GM19395 (cell line): ENCODE measurements around the gene SMLR1.

ENCODE experiments used
- ATAC-seq: cut with Tn5 transposase; IDR thresholded peaks from one replicate; pipeline ENCODE4 v1.9.1; 2021; ENCODE audit warnings: mild to moderate bottlenecking, moderate library complexity; ENCODE audit not compliant: unreplicated experiment

SMLR1 gene

GRCh38 chr6:130849594-130849993 is 22.4 kb downstream of the SMLR1 start:
- ATAC-seq, result no peak

GRCh38 chr6:130851026-130851425 is 23.8 kb downstream of the SMLR1 start:
- no peak for ATAC-seq

- ATAC-seq, result no peak
These were observed 25.8 kb downstream of the SMLR1 start for GRCh38 chr6:130852844-130853554.

GRCh38 chr6:130853555-130854183 is 26.5 kb downstream of the SMLR1 start:
- no peak for ATAC-seq

GRCh38 chr6:130858054-130858453 is 30.8 kb downstream of the SMLR1 start:
- ATAC-seq, result no peak

GRCh38 chr6:130858498-130859160 is 31.4 kb downstream of the SMLR1 start:
- no peak for ATAC-seq

GRCh38 chr6:130859161-130859867 is 32.1 kb downstream of the SMLR1 start:
- ATAC-seq, result no peak

- ATAC-seq, result no peak
These were observed 35.2 kb downstream of the SMLR1 start for GRCh38 chr6:130862370-130862769.

- no peak for ATAC-seq
These were observed 36.4 kb downstream of the SMLR1 start for GRCh38 chr6:130863415-130864230.

- no peak for ATAC-seq
These were observed 37.1 kb downstream of the SMLR1 start for GRCh38 chr6:130864344-130864743.

GRCh38 chr6:130865793-130866192 is 38.6 kb downstream of the SMLR1 start:
- no peak for ATAC-seq

- ATAC-seq, result no peak
These were observed 42.5 kb downstream of the SMLR1 start for GRCh38 chr6:130869681-130870080.

- ATAC-seq, result no peak
These were observed 43.1 kb downstream of the SMLR1 start for GRCh38 chr6:130870179-130870880.

- peak; percentile 85 for ATAC-seq
These were observed 45.3 kb downstream of the SMLR1 start for GRCh38 chr6:130872250-130873095.

GRCh38 chr6:130873746-130874145 is 46.5 kb downstream of the SMLR1 start:
- no peak for ATAC-seq

GRCh38 chr6:130879826-130880225 is 52.6 kb downstream of the SMLR1 start:
- no peak for ATAC-seq

- ATAC-seq, result no peak
These were observed 55.2 kb downstream of the SMLR1 start for GRCh38 chr6:130882370-130882769.

GRCh38 chr6:130885392-130886192 is 58.4 kb downstream of the SMLR1 start:
- ATAC-seq, result peak; percentile 92
